Endothelial cell of umbilical vein (primary cell): ENCODE measurements around the gene MYO15A. TPM values are rescaled to one million over a fixed set of nuclear protein-coding genes. Genes with fewer than 3 reads are reported as not detected.

ENCODE experiments used
- BruUV-seq: library from RNA; stranded (reverse); fragments of 400-500 nt; replicated peaks from 2 replicates; lab custom pipeline; 2021; lab: Mats Ljungman, UMichigan
- CTCF ChIA-PET: fragments of 300-600, 350-600 bp; sonication (Branson Sonifier 250); formaldehyde crosslinking; loops from one replicate; lab custom pipeline; 2021; ENCODE audit warnings: antibody characterized with exemption, inconsistent platforms; lab: Charles Lee
- POLR2A ChIA-PET: fragments of 300-600, 350-600 bp; sonication (Branson Sonifier 250); formaldehyde crosslinking; loops from one replicate; lab custom pipeline; 2021; ENCODE audit warnings: antibody characterized with exemption, inconsistent platforms; lab: Charles Lee
- DNase-seq: peaks from one replicate; pipeline ENCODE4 v3.0.0-alpha.2; 2011; ENCODE audit warnings: low read depth, low spot score
- FAIRE-seq: peaks from 2 replicates; lab custom pipeline; 2011; peaks lifted over from hg19 to GRCh38; lab: Jason Lieb, UNC
- H2AFZ ChIP-seq: 2 replicates; pipeline ENCODE4 v1.6.0; 2012; ENCODE audit warnings: low read depth, low read length, control low read depth, inconsistent platforms
- H3K27ac ChIP-seq: 2 replicates; pipeline ENCODE4 v1.5.1; 2011; ENCODE audit warnings: low read depth, mild to moderate bottlenecking, control low read depth, low read length, moderate library complexity; ENCODE audit not compliant: insufficient read depth
- H3K27me3 ChIP-seq, 2 experiments: 2 replicates each; pipeline versions ENCODE4 v1.6.0 to v1.6.1; 2011; ENCODE audit warnings: low read length in 2 of 2, mixed read lengths in 1 of 2; ENCODE audit not compliant: control insufficient read depth in 2 of 2, insufficient read depth in 2 of 2
- H3K36me3 ChIP-seq, 2 experiments: 2 replicates in 1 of 2; 3 replicates in 1 of 2; pipeline ENCODE4 v1.5.1; 2011; ENCODE audit warnings: low read length in 2 of 2, mild to moderate bottlenecking in 1 of 2, moderate library complexity in 1 of 2; ENCODE audit not compliant: control insufficient read depth in 2 of 2, insufficient read depth in 2 of 2; ENCODE audit errors: extremely low read depth in 1 of 2
- H3K4me1 ChIP-seq: 3 replicates; pipeline ENCODE4 v1.5.1; 2011; ENCODE audit warnings: mild to moderate bottlenecking, low read length; ENCODE audit not compliant: control insufficient read depth, insufficient read depth; ENCODE audit errors: extremely low read depth
- H3K4me2 ChIP-seq: 2 replicates; pipeline ENCODE4 v1.6.1; 2011; ENCODE audit warnings: low read length, control low read depth, mixed read lengths; ENCODE audit not compliant: insufficient read depth
- H3K4me3 ChIP-seq, 3 experiments: fragments of 200-600 bp in 1 of 3; sonication (generic), shearing (Covaris generic) in 1 of 3; replicated peaks in 1 of 3; 2 replicates each; pipeline ENCODE4 v1.5.1; 2011 to 2016; ENCODE audit warnings: control low read depth in 3 of 3, low read length in 3 of 3, mild to moderate bottlenecking in 2 of 3, inconsistent platforms in 1 of 3, low read depth in 1 of 3, moderate library complexity in 1 of 3; ENCODE audit not compliant: insufficient read depth in 1 of 3
- H3K79me2 ChIP-seq: 2 replicates; pipeline ENCODE4 v1.6.0; 2012; ENCODE audit warnings: low read length, inconsistent platforms; ENCODE audit not compliant: control insufficient read depth, insufficient read depth
- H3K9ac ChIP-seq: replicated peaks from 2 replicates; pipeline ENCODE3; 2011; ENCODE audit warnings: low read length, control low read depth; ENCODE audit not compliant: insufficient read depth; ENCODE audit errors: extremely low read depth
- H3K9me1 ChIP-seq: replicated peaks from 3 replicates; pipeline ENCODE4 v1.6.0; 2011; ENCODE audit warnings: mild to moderate bottlenecking, low read length; ENCODE audit not compliant: control insufficient read depth, insufficient read depth; ENCODE audit errors: extremely low read depth
- H3K9me3 ChIP-seq: replicated peaks from 2 replicates; pipeline ENCODE4 v1.5.1; 2012; ENCODE audit warnings: low read length, inconsistent platforms; ENCODE audit not compliant: control insufficient read depth, insufficient read depth
- H4K20me1 ChIP-seq: replicated peaks from 2 replicates; pipeline ENCODE3; 2011; ENCODE audit warnings: mild to moderate bottlenecking, low read length; ENCODE audit not compliant: control insufficient read depth, insufficient read depth; ENCODE audit errors: extremely low read depth
- CTCF ChIP-seq, 2 donors: IDR thresholded peaks; 1 replicate in 1 of 2; 2 replicates in 1 of 2; pipeline ENCODE4 v1.5.1; 2011; ENCODE audit warnings: low read length in 2 of 2, mild to moderate bottlenecking in 2 of 2, moderate library complexity in 2 of 2, control low read depth in 1 of 2, inconsistent platforms in 1 of 2, low read depth in 1 of 2; ENCODE audit not compliant: insufficient read depth in 1 of 2; ENCODE audit errors: extremely low read depth in 1 of 2
- EZH2 ChIP-seq: IDR thresholded peaks from 2 replicates; pipeline ENCODE4 v1.6.1; 2012; ENCODE audit warnings: borderline replicate concordance, low read depth, mild to moderate bottlenecking, moderate library complexity, low read length, inconsistent platforms; ENCODE audit not compliant: severe bottlenecking
- FOS ChIP-seq: IDR thresholded peaks from 2 replicates; pipeline ENCODE4 v1.6.1; 2011; ENCODE audit warnings: mild to moderate bottlenecking, low read length, moderate library complexity, borderline replicate concordance; ENCODE audit not compliant: insufficient read depth
- GATA2 ChIP-seq: IDR thresholded peaks from 2 replicates; pipeline ENCODE4 v1.7.0; 2011; ENCODE audit warnings: low read depth, mild to moderate bottlenecking, moderate library complexity, mixed read lengths, low read length; ENCODE audit not compliant: insufficient read length, insufficient read depth
- JUN ChIP-seq: IDR thresholded peaks from 2 replicates; pipeline ENCODE4 v1.6.1; 2011; ENCODE audit warnings: borderline replicate concordance, low read depth; ENCODE audit not compliant: insufficient read length, insufficient read depth
- MYC ChIP-seq: IDR thresholded peaks from one replicate; pipeline ENCODE4 v1.6.1; 2011; ENCODE audit warnings: mild to moderate bottlenecking, low read depth, low read length
- POLR2A ChIP-seq: IDR thresholded peaks from 2 replicates; pipeline ENCODE4 v1.6.1; 2012; ENCODE audit warnings: low read depth, mild to moderate bottlenecking, control low read depth, low read length
- POLR2AphosphoS5 ChIP-seq: IDR thresholded peaks from 2 replicates; pipeline ENCODE4 v1.6.1; 2012; ENCODE audit warnings: low read depth, mild to moderate bottlenecking, control low read depth, low read length, moderate library complexity; ENCODE audit not compliant: insufficient read depth
- dilution Hi-C: fragments of 300-500 bp; cut with MboI; formaldehyde crosslinking; loops from one replicate; pipeline ENCODE4 v1.15.0; 2019; ENCODE audit warnings: low sequenced_read_pairs; ENCODE audit not compliant: extremely low pct_ligation_motif_present
- intact Hi-C: fragments of 100-400 bp; cut with micrococcal nuclease; formaldehyde crosslinking; loops from one replicate; pipeline ENCODE4 v1.10.0; 2022
- polyA plus RNA-seq, 4 experiments: library from polyadenylated mRNA; depleted of rRNA in 3 of 4; stranded (reverse) in 3 of 4; unstranded in 1 of 4; fragments of >200 nt; gene quantifications; 2 replicates each; pipeline versions ENCODE4 v1.2.1 to v1.2.3, GENCODE V29; 2011 to 2012; ENCODE audit warnings: missing spikeins in 1 of 4
- total RNA-seq: library from RNA; stranded (reverse); gene quantifications from 2 replicates; pipeline ENCODE4 v1.2.3, GENCODE V29; 2021

The MYO15A gene
- total and polyA plus RNA-seq, 2 donors (not counting 3 experiments of a cell fraction or from before 2014, with no cell fraction given), result 0.46 to 0.82 TPM

GRCh38 chr17:18099516-18099915 is 9.0 kb upstream of the MYO15A start:
- Histone ChIP-seq H3K9ac (no peak overlapping the region), H2AFZ (no peak overlapping the region), H3K9me1 (no peaks in the 10 kb centered on the region), H3K79me2 (no peaks in the 10 kb centered on the region), H3K27me3 (no peaks in the 10 kb centered on the region), H3K4me1 (no peaks in the 10 kb centered on the region), H3K4me3 (no peak overlapping the region), H3K9me3 (no peaks in the 10 kb centered on the region), H3K36me3 (peaks cover 6 to 44% of the 10 kb centered on the region in 2 experiments), H4K20me1 (no peaks in the 10 kb centered on the region), H3K27ac (no peak overlapping the region), H3K4me2 (no peak overlapping the region)
- ChIA-PET CTCF (no interaction called here), POLR2A (no interaction called here)
- FAIRE-seq (no peak), DNase-seq (no peak)
- intact Hi-C loops, result no loop called here
- dilution Hi-C loops, result no loop called here
- TF ChIP-seq MYC (no peak), CTCF (IDR thresholded peaks at IDR 0.05; ENCODE audit: extremely low read depth in 1 of 2, insufficient read depth in 1 of 2, low read depth in 1 of 2, low read length in 2 of 2) (no peak), EZH2 (no peak), GATA2 (no peak), POLR2A (no peak), POLR2AphosphoS5 (no peak)
- no TSS peak for BruUV-seq

GRCh38 chr17:18100616-18101015 is 7.9 kb upstream of the MYO15A start:
- H3K79me2 ChIP-seq, result no peaks in the 10 kb centered on the region
- no peaks in the 10 kb centered on the region for H3K27me3 ChIP-seq
- no TSS peak for BruUV-seq
- no peak overlapping the region for H3K27ac ChIP-seq
- intact Hi-C loops, result no loop called here
- no peak overlapping the region for H3K4me2 ChIP-seq
- no peak overlapping the region for H3K4me3 ChIP-seq
- H3K36me3 ChIP-seq, result peaks cover 6 to 45% of the 10 kb centered on the region in 2 experiments
- dilution Hi-C loops, result no loop called here
- ChIA-PET POLR2A (interaction anchor here (0.7 to 1.3 kb wide), 2 partner anchors 10 to 72 kb away, joined by 3 read pairs; no protein-coding TSS in a partner anchor), CTCF (no interaction called here)
- no peak for FAIRE-seq
- H3K9me3 ChIP-seq, result no peaks in the 10 kb centered on the region
- no peaks in the 10 kb centered on the region for H3K9me1 ChIP-seq
- DNase-seq, result no peak
- H3K9ac ChIP-seq, result no peak overlapping the region
- H3K4me1 ChIP-seq, result no peaks in the 10 kb centered on the region
- no peak overlapping the region for H2AFZ ChIP-seq
- no peaks in the 10 kb centered on the region for H4K20me1 ChIP-seq
- TF ChIP-seq POLR2A, result no peak
- TF ChIP-seq JUN, result no peak
- TF ChIP-seq FOS, result no peak
- TF ChIP-seq CTCF (IDR thresholded peaks at IDR 0.05; ENCODE audit: extremely low read depth in 1 of 2, insufficient read depth in 1 of 2, low read depth in 1 of 2, low read length in 2 of 2), result no peak
- no peak for TF ChIP-seq EZH2
- no peak for TF ChIP-seq GATA2
